ENCODE measurements around the gene SDE2. TPM values are rescaled to one million over a fixed set of nuclear protein-coding genes. Genes with fewer than 3 reads are reported as not detected.

Gene SDE2
- total and polyA plus RNA-seq, 2 of the 8 experiments (the other 6 are each of a cell fraction or from before 2014, with no cell fraction given): 8.5 to 16.7 TPM

GRCh38 chr1:225943582-225943981, 55.6 kb downstream of the SDE2 start:
- H2AFZ ChIP-seq (ENCODE audit: low read length): no peak overlapping the region
- no peaks in the 10 kb centered on the region for H3K79me1 ChIP-seq (ENCODE audit: low read depth, low read length)
- H3K23ac ChIP-seq (ENCODE audit: insufficient read length): no peak overlapping the region
- no peaks in the 10 kb centered on the region for H4K20me1 ChIP-seq (replicated peaks in 1 of 2; ENCODE audit: control insufficient read depth in 1 of 2, insufficient read depth in 2 of 2, low read length in 2 of 2)
- no peak for DNase-seq (ENCODE audit: low read depth in 1 of 2, low spot score in 2 of 2)
- H2BK5ac ChIP-seq (ENCODE audit: low read depth, low read length): no peak overlapping the region
- H2BK12ac ChIP-seq (ENCODE audit: low read depth, low read length): peak overlapping the region; percentile 68; the same call in 1 of the 2 replicates
- no peaks in the 10 kb centered on the region for H3K9me3 ChIP-seq (ENCODE audit: insufficient read depth in 2 of 2, low read depth in 1 of 2, low read length in 1 of 2)
- no peak overlapping the region for H3K9ac ChIP-seq (replicated peaks in 1 of 4; ENCODE audit: extremely low read depth in 1 of 4, low read depth in 3 of 4, low read length in 3 of 4)
- peaks cover 0 to 14% (median 9%) of the 10 kb centered on the region in 4 experiments; a peak in 4 of 7 replicates for H3K27me3 ChIP-seq (replicated peaks in 1 of 4; ENCODE audit: control insufficient read depth in 3 of 4, extremely low read depth in 1 of 4, insufficient read depth in 3 of 4, low read length in 3 of 4)
- no peak overlapping the region for H2AK5ac ChIP-seq (ENCODE audit: low read depth, low read length)
- H3K27ac ChIP-seq (ENCODE audit: low read depth, low read length): no peak overlapping the region
- no peak overlapping the region for H3K4ac ChIP-seq (replicated peaks; ENCODE audit: insufficient read length, low read depth, low read length)
- no peak overlapping the region; the same call in 1 of the 2 replicates for H3K18ac ChIP-seq (ENCODE audit: extremely low read depth, low read length)
- POLR2A ChIA-PET (ENCODE audit: partially characterized antibody): interaction anchor here (1.3 to 1.5 kb wide), 2 partner anchors 93 to 118 kb away, joined by 4 read pairs; partner anchors contain the start of gene H3-3A
- H3K79me2 ChIP-seq (ENCODE audit: control insufficient read depth in 1 of 2, insufficient read depth in 2 of 2, low read length in 2 of 2): no peaks in the 10 kb centered on the region
- H3K56ac ChIP-seq (replicated peaks; ENCODE audit: insufficient read length, low read depth, low read length): no peak overlapping the region
- H2BK120ac ChIP-seq (replicated peaks; ENCODE audit: low read depth, low read length): no peak overlapping the region
- H3K23me2 ChIP-seq (ENCODE audit: low read depth, low read length): no peaks in the 10 kb centered on the region
- FAIRE-seq: no peak
- H3K14ac ChIP-seq (ENCODE audit: insufficient read length): no peak overlapping the region
- peaks cover 8 to 23% (median 15%) of the 10 kb centered on the region in 4 experiments for H3K4me1 ChIP-seq (replicated peaks in 1 of 4; ENCODE audit: control insufficient read depth in 3 of 4, insufficient read depth in 4 of 4, low read length in 3 of 4)
- no peaks in the 10 kb centered on the region for H3K36me3 ChIP-seq (ENCODE audit: control insufficient read depth in 2 of 4, insufficient read depth in 4 of 4, low read length in 3 of 4)
- peak overlapping the region; percentile 72; the same call in 1 of the 2 replicates for H2BK15ac ChIP-seq (ENCODE audit: low read length)
- H2BK20ac ChIP-seq (ENCODE audit: low read length): no peak overlapping the region
- peak overlapping the region; percentile 56 for H4K91ac ChIP-seq (replicated peaks; ENCODE audit: insufficient read length, low read length)
- H3K4me2 ChIP-seq (ENCODE audit: insufficient read depth in 1 of 2, low read depth in 2 of 2, low read length in 2 of 2): no peak overlapping the region
- H4K8ac ChIP-seq (ENCODE audit: extremely low read depth, insufficient read depth, low read length): no peak overlapping the region
- 92% methylated on average over 4 of the region's 4 CpGs; no CpG with 5 or more reads in 1 of the 2 experiments for WGBS, 2 experiments (ENCODE audit: extremely low coverage in 1 of 2, insufficient coverage in 1 of 2, insufficient read length in 1 of 2, insufficient replicate concordance in 2 of 2, low coverage in 1 of 2, low lambda C conversion rate in 2 of 2, missing lambda C conversion rate in 1 of 2)
- CTCF ChIA-PET (ENCODE audit: partially characterized antibody): interaction anchor here (1.2 to 3.1 kb wide), 4 partner anchors 18 to 171 kb away, joined by 3 to 25 read pairs (median 10); no protein-coding TSS in a partner anchor
- H3K4me3 ChIP-seq (ENCODE audit: extremely low read depth in 1 of 4, insufficient read depth in 2 of 4, low read depth in 3 of 4, low read length in 4 of 4): no peak overlapping the region
- no peak overlapping the region for H4K5ac ChIP-seq (ENCODE audit: insufficient read length, low read depth, low read length)
- no peak for TF ChIP-seq SIRT6 (IDR thresholded peaks at IDR 0.05; ENCODE audit: low read length)
- no peak for TF ChIP-seq YY1 (IDR thresholded peaks at IDR 0.05; ENCODE audit: low read depth, low read length)
- no peak for TF ChIP-seq RNF2 (IDR thresholded peaks at IDR 0.05; ENCODE audit: borderline replicate concordance, low read depth, low read length, missing control alignments, poor library complexity, severe bottlenecking)
- no peak for TF ChIP-seq JUN (IDR thresholded peaks at IDR 0.05; ENCODE audit: low read depth, low read length)
- no peak for TF ChIP-seq HDAC2 (IDR thresholded peaks at IDR 0.05; ENCODE audit: borderline replicate concordance in 1 of 2, low read depth in 2 of 2, low read length in 2 of 2)

Measured in H1 (cell line).